GM19324 (cell line): ENCODE data around the gene TMED4.
"Not testable (repeated sequence)": the region's sequence is repeated elsewhere in the genome, so short reads cannot be mapped to it uniquely, and the experiment has no call there.

Experiments
- ATAC-seq: cut with Tn5 transposase; IDR thresholded peaks from one replicate; pipeline ENCODE4 v1.9.1; 2021; ENCODE audit warnings: mild to moderate bottlenecking, moderate library complexity; ENCODE audit not compliant: unreplicated experiment, low FRiP score

TMED4 gene

DNA sequence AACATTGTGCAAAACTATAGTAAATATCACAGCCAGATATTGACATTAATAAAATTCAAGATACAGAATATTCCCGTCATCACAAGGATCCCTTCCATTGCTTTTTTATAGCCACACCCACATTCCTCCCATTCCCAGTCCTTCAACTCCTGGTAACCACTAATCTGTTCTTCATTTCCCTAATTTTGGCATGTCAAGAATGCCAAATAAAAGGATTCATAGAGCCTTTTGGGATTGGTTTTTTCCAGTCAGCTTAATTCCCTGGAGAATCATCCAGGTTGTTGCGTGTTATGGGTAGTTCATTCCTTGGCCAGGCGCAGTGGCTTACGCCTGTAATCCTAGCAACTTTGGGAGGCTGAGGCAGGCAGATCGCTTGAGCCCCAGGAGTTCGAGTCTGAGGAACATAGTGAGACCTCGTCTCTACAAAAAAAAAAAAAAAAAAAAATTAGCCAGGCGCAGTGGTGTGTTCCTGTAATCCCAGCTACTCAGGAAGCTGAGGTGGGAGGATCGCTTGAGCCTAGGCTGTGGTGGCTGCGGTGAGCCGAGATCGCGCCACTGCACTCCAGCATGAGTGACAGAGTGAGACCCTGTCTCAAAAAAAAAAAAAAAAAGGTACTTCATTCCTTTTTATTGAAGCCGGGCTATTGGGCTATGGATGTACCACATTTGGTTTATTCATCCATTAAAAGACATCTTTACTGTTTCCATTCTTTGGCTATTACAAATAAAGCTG lies 27.1 kb upstream of the TMED4 start:
- ATAC-seq: no peak

DNA sequence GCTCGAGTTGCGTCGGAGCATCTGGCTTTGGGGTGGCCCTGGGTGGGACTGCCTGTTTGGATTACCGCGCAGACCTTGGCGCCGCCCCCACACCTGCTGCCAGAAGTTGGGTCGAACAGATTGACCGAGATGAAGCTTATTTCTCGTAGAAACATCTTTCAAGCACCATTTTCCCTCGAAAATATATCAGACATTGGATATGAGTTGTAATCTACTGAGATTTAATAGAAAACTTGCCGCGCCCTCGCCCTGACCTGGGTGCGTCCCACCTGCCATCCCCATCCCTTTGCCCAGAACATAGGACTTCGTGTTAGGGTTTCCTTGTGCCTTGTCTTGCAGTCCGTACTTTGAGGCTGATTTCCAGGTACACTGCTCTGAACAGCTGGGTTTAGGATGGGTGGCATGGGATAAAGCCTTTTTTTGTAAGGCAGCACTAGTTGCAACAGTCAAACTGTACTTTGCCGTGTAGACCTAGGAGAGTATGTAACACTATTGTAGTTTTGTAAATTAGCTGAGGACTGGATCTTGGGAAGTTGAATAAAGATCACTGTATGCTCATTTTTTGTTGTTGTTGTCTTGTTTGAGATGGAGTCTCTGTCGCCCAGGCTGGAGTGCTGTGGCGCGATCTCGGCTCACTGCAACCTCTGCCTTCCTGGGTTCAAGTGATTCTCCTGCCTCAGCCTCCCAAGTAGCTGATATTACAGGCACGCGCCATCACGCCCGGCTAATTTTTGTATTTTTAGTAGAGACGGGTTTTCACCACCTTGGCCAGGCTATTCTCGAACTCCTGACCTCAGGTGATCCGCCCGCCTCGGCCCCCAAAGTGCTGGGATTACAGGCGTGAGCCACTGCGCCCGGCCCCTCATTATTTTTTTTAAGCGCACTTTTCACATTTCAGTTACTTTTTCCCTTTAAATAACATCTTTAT lies 25.4 kb upstream of the TMED4 start:
- ATAC-seq: no peak

DNA sequence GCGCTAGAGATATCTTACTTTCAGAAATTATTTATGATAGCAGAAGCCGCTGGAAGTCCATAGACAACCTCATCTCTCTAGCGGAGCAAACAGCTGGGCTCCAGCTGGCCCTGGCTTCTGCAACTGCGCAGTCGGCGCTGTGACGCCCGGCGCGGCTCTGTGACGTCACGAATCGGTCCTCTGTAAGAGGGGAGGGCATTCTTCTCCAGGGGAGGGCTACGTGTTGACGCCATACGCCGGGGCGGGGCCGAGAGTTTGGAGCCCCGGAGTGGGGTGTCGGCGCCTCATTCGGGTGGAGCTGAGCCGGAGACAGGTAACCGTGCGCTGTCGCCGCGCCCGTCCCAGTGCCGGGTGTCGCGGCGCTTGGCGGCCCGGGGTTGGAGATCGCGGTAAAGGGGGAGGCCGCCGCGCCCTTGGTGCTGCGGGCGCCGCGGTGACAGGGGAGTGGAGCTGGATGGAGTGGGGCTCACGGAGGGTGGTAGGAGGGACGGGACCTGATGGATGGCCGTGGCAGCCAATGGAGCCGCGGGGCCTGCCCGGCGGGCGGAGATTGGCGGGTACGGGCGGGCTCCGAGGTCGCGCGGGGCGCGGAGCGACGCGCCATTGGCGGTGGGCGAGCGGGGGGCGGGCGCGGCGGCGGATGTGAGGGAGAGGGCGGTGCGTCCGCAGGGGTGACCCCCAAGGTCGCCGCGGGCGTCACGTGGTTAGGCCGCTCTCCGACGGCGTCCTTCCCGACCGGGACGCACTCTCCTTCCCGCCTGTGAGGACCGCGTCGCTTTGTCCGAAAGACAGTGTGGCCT lies 24.5 kb upstream of the TMED4 start, which contains the start of gene OGDH:
Gene OGDH, plus strand, starts transcription at position 287 of the 800 bp plus-strand sequence. CDS start 17,717 bp downstream, outside the sequence.
- peak; percentile 97 for ATAC-seq

DNA sequence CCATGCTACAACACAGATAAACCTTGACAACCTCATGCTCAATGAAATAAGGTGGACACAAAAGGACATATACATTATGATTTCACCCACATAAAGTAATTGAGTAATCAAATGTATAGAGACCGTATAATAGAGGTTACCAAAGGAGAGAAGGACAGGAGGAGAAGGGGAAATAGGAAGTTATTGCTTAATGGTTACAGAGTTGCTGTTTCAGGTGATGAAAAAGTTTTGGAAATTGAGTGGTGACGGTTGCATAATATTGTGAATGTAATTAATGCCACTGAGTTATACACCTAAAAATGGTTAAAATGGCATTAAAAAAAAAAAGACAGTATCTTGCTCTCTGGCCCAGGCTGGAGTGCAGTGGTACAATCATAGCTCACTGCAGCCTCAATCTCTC lies 22.9 kb upstream of the TMED4 start:
- no peak for ATAC-seq

DNA sequence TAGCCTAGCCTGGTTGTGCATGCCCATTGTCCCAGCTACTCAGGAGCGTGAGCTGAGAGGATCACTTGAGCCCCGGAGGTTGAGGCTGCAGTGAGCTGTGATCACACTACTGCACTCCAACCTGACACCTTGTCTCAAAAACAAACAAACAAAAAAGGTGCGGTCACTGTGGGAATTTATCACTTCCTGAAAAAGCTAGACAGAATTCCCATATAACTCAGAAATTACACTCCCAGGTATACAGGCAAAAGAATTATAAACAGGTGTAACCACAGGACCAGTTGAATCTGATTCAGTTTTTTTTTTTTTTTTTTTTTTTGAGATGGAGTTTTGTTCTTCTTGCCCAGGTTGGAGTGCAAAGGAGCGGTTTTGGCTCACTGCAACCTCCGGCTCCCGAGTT lies 21.2 kb upstream of the TMED4 start:
- no peak for ATAC-seq

DNA sequence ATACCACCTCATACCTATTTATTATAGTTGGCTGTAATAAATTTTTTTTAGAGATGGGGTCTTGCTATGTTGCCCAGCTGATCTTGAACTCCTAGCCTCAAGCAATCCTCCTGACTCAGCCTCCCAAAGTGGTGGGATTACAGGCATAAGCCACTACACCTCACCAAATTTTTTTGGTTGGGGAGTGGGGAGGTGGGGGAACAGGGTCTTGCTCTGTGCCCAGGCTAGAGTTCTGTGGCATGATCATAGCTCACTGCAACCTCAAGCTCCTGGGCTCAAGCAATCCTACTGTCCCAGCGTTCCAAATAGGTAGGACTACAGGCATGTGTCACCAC lies 20.5 kb upstream of the TMED4 start:
- ATAC-seq: no peak

DNA sequence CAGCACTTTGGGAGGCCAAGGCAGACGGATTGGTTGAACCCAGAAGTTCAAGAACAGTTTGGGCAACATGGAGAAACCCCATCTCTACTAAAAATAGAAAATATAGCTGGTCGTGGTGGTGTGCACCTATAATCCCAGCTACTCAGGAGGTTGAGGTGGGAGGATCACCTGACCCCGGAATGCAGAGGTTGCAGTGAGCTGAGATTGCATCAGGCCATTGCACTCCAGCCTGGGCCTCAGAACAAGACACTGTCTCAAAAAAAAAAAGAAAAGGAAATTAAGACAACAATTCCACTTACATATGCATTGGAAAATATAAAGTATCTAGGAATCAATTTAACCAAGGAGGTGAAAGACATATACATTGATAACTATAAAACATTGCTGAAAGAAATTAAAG lies 17.2 kb upstream of the TMED4 start:
- ATAC-seq: no peak

DNA sequence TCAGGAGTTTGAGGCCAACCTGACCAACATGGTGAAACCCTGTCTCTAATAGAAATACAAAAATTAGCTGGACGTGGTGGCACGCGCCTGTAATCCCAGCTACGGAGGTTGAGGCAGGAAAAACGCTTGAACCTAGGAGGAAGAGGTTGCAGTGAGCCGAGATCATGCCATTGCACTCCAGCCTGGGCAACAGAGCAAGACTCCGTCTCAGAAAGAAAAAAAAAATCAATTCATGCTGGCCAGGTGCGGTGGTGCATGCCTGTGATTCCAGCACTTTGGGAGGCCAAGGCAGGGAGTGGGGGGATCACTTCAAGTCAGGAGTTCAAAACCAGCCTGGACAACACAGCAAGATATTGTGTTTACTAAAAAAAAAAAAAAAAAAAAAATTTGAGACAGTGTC lies 15.2 kb upstream of the TMED4 start:
- ATAC-seq: not testable (repeated sequence)

DNA sequence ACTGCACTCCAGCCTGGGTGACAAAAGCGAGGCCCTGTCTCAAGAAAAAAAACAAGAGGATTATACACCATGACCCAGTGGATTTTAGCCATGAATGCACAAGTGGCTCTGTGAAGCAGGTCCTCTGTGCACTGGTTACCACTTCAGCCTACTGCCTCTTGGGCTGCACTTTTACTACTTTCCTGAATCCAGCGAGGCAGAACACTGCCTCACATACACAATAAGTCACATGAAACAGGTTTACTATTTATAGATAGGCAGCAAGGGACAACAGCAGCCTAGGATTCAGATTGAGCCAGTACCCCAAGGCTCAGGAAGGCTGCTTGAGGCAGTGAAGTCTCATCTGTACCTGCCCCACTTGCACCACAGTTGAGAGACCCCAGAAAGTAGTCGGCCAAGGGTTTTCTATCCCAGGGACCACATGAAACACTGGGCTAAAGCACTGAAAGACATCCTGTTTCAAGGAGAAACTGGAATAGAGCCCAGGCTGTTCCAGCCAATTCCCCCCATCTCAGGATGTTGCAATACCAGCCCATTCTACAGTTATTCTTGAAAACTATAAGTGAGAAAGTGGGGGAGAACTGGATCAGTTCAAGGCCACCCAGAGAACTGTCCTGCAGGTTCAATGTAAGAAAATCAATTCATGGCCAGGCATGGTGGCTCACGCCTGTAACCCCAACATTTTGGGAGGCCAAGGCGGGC lies 14.1 kb upstream of the TMED4 start:
- no peak for ATAC-seq

DNA sequence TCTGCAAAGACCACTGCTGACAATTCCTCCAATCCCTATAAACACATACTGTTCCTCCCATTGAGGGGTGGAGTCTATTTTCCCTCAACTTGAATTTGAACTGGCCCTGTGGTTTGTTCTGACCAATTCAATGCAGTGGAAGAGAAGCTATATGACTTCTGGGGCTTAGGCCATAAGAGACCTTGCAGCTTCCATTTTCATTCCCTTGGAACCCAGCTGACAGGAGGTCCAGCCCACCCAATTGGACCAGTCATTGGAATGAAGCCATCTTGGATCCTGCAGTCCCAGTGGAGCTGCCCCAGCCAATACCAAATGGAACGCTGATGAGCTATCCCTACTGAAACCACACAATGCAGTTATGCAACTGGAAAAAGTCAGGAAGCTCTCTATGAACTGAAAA lies 8.9 kb upstream of the TMED4 start:
- ATAC-seq: no peak

DNA sequence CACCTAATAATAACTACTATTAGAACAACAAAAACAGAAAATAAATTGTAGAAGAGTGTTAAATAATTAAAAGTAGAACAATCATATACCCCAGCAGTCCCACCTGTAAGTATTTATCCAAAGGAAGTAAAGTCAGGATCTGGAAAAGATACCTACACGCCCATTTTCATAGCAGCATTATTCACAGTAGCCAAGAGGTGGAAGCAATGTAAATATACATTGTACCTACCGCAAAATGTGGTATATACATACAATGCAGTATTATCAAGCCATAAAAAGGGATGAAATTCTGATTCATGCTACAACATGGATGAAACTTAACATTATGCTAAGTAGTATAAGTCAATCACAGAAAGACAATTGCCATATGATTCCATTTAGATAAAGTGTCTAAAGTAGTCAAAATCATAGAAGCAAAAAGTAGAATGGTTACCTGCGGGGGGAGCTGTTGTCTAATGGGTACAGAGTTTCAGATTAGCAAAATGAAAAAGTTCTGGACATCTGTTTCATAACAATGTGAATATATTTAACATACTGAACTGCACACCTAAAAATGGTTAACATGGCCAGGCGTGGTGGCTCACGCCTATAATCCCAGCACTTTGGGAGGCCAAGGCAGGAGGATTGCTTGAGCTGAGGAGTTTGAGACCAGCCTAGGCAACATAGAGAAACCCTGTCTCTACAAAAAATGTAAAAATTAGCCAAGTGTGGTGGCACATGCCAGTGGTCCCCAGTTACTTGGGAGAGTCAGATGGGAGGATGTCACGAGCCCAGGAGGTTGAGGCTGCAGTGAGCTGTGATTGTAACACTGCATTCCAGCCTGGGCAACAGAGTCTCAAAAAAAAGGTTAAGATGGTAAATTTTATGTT lies 6.0 kb upstream of the TMED4 start:
- ATAC-seq: no peak

DNA sequence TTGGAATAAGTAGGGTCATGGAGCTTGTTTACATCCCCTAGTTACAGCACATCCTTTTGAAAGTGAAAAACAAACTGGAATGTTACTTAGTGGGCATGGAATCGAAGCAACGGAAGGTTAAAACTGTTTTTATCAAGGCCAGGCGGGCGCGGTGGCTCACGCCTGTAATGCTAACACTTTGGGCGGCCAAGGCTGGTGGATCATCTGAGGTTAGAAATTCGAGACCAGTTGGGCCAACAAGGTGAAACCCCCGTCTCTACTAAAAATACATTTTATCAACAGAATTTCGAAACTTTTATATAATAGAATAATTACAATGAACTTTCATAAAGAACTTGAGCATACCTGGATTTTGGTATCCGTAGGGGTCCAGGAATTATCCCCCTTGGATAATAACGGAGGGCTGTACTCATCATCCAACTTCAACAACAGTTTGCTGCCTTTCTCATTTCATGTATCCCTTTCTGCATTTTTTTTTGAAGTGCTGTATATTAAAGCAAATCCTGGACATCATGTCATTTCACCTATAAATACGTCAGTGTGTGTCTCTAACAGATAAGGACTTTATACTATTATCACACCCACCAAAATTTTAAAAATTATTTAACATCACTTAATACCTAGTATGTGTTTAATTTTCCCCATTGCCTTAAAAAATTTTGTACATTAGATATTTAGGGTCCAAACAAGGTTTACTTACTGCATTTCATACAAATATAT lies 1.3 kb upstream of the TMED4 start:
- ATAC-seq: no peak

DNA sequence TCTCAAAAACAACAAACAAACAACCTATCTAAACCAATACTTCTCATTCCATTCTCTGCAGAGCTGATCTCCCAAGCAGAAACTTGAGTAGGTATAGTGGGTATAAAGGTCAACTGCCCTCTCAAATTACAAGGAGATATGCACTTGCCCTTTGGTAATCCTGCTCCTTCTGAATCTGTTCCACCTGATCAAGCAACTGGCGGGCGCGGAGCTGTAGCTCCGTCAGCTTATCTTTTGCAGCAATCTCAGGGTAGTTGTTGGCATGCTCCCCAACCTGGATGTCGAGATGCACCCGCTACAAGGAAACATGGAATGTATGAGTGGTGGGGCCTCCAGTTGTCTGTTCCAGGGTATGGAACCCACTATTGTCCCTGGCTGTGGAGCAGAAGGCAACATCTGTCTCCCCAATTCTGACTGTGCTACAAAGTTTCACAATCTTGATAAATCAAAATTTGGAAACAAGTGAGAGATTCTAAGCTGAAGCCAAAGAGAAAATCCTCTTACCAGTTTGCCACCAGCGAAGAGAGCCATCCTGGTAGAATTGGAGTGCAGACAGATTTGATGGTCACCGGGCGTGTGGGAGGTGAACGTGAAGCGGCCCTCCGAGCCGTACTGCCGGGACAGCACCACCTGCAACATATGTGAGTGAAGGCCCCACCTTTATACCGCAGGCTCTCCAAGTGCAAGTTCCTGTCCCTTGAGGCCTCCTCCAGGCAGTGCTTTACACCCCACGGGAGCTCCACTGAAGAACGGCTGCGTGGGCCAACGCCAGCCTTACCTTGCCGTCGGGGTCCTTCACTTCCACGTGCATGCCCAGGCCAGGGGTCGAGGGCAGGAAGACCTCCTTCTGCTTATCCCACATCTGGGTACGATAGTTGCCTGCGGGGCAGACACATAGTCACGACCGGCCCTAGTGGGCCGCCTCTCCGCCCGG lies 819 bp downstream of the TMED4 start:
- ATAC-seq: peak; percentile 21

DNA sequence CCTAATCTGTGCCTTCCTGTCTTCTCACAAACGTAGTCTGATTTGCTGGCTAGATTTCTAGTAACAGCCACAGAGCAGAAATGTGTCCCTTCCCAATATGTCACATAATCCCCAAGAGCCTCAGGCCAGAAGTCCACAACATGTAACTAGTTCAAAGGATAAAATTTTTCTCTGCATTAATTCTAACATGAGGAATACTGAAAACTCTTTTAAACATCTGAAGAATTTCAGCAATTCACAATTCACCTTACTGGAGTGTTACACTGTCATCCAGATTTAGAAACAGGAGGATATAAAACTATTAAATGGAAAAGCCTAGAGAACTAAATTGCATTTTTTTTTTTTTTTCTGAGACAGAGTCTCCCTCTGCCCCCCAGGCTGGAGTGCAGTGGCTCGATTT lies 5.8 kb downstream of the TMED4 start:
- no peak for ATAC-seq

DNA sequence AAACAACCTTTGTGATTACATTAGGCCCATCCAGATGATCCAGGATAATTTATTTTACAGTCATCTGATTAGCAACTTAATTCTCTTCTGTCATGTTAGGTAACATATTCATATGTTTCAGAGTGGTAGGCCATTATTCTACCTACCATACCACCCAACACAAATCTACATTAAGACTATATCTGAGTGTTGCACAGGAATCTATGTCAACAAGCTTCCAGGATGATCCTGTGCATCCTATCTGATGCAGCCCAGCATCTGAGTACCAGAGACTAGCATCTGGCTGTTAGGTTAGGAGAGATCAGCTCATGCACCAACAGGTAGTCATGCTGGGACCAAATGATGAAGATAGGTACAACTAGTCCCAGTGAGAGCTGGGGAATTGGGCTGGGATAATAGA lies 7.0 kb downstream of the TMED4 start:
- no peak for ATAC-seq

DNA sequence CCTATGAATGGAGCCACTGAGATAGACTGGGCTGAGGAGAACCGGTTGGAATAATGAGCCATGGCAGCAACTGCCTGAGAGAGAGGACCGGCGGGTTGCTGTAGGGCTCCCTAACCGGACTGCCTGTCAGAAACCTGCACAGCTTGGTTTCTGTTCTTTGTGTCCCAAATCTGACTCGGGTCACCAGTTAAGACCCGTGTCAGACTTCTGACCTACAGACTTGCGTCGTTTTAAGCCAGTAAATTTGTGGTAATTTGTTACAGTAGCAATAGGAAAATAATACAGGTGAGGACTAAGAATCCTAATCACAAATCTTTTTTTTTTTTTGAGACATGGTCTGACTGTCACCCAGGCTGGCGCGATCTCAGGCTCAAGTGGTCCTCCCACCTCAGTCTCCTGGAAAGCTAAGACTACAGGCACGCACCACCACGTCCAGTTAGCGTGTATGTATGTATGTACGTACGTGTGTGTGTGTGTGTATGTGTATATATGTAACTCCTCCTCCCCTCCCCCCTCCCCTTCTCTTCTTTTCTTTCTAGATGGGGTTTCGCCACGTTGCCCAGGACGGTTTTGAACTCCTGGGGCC lies 7.7 kb downstream of the TMED4 start:
- no peak for ATAC-seq
